CD14-positive monocyte (primary cell): Measurements from ENCODE around the gene CREG2. TPM values are rescaled to one million over a fixed set of nuclear protein-coding genes. Genes with fewer than 3 reads are reported as not detected.

Experiments used
- DNase-seq, 3 donors: peaks; one replicate each; pipeline ENCODE4 v3.0.0-alpha.2; 2011 to 2022
- H2AFZ ChIP-seq: 2 replicates; pipeline ENCODE4 v1.6.0; 2012; ENCODE audit warnings: mild to moderate bottlenecking, low read depth, low read length, inconsistent platforms; ENCODE audit not compliant: insufficient read depth, poor library complexity, severe bottlenecking
- H3K27ac ChIP-seq, 2 donors: 1 replicate in 1 of 2; 2 replicates in 1 of 2; pipeline ENCODE4 v1.5.1; 2012 to 2013; ENCODE audit warnings: low read length in 2 of 2, control low read depth in 1 of 2, inconsistent platforms in 1 of 2, low read depth in 1 of 2, mild to moderate bottlenecking in 1 of 2
- H3K27me3 ChIP-seq, 2 donors: one replicate each; pipeline versions ENCODE4 v1.6.0 to v1.6.1; 2011 to 2013; ENCODE audit warnings: low read length in 2 of 2; ENCODE audit not compliant: control insufficient read depth in 2 of 2, insufficient read depth in 2 of 2
- H3K36me3 ChIP-seq, 2 donors: replicated peaks in 1 of 2; 1 replicate in 1 of 2; 2 replicates in 1 of 2; pipeline versions ENCODE4 v1.5.1 to v1.6.1; 2012 to 2013; ENCODE audit warnings: low read length in 2 of 2, control low read depth in 1 of 2, inconsistent platforms in 1 of 2, mild to moderate bottlenecking in 1 of 2; ENCODE audit not compliant: insufficient read depth in 2 of 2, control insufficient read depth in 1 of 2
- H3K4me1 ChIP-seq, 2 donors: 1 replicate in 1 of 2; 2 replicates in 1 of 2; pipeline versions ENCODE4 v1.5.1 to v1.6.1; 2012 to 2013; ENCODE audit warnings: low read length in 2 of 2, control low read depth in 1 of 2, inconsistent platforms in 1 of 2, mild to moderate bottlenecking in 1 of 2, moderate library complexity in 1 of 2; ENCODE audit not compliant: insufficient read depth in 2 of 2, control insufficient read depth in 1 of 2
- H3K4me2 ChIP-seq: replicated peaks from 2 replicates; pipeline ENCODE3; 2012; ENCODE audit warnings: low read length, moderate library complexity, mild to moderate bottlenecking; ENCODE audit not compliant: poor library complexity, severe bottlenecking; ENCODE audit errors: extremely low read depth
- H3K4me3 ChIP-seq, 3 experiments: fragments of 200-600 bp in 1 of 3; sonication (generic) in 1 of 3; replicated peaks in 1 of 3; 1 replicate in 2 of 3; 2 replicates in 1 of 3; pipeline ENCODE4 v1.5.1; 2011 to 2013; ENCODE audit warnings: low read length in 3 of 3, mild to moderate bottlenecking in 3 of 3, control low read depth in 2 of 3, low read depth in 2 of 3, inconsistent platforms in 1 of 3, moderate library complexity in 1 of 3
- H3K79me2 ChIP-seq: 2 replicates; pipeline ENCODE4 v1.6.0; 2012; ENCODE audit warnings: mild to moderate bottlenecking, control low read depth, inconsistent platforms, low read length, moderate library complexity; ENCODE audit not compliant: insufficient read depth
- H3K9ac ChIP-seq: 2 replicates; pipeline ENCODE4 v1.6.0; 2017; ENCODE audit warnings: low read length, mild to moderate bottlenecking; ENCODE audit not compliant: insufficient read depth, poor library complexity, severe bottlenecking
- H3K9me3 ChIP-seq, 2 donors: replicated peaks in 1 of 2; 1 replicate in 1 of 2; 2 replicates in 1 of 2; pipeline versions ENCODE4 v1.5.1 to v1.6.1; 2012 to 2013; ENCODE audit warnings: low read length in 2 of 2, control low read depth in 1 of 2; ENCODE audit not compliant: control insufficient read depth in 1 of 2, insufficient read depth in 1 of 2
- H4K20me1 ChIP-seq: 2 replicates; pipeline ENCODE4 v1.6.0; 2012; ENCODE audit warnings: mild to moderate bottlenecking, low read length, control low read depth, moderate library complexity; ENCODE audit not compliant: insufficient read depth
- H3K27ac Mint-ChIP-seq, 7 donors: one replicate each; pipeline ENCODE4 v1.8.0; 2020; ENCODE audit warnings: mild to moderate bottlenecking in 7 of 7, mixed read lengths in 7 of 7, moderate library complexity in 6 of 7, inconsistent platforms in 2 of 7
- H3K27me3 Mint-ChIP-seq, 3 donors: one replicate each; pipeline ENCODE4 v1.8.0; 2021 to 2022; ENCODE audit warnings: low read depth in 3 of 3, mild to moderate bottlenecking in 3 of 3, mixed read lengths in 3 of 3, moderate library complexity in 3 of 3, inconsistent platforms in 1 of 3
- H3K36me3 Mint-ChIP-seq, 2 donors: one replicate each; pipeline ENCODE4 v1.8.0; 2020; ENCODE audit warnings: mixed read lengths in 2 of 2, inconsistent platforms in 1 of 2, mild to moderate bottlenecking in 1 of 2
- H3K4me1 Mint-ChIP-seq: one replicate; pipeline ENCODE4 v1.8.0; 2020; ENCODE audit warnings: mild to moderate bottlenecking, mixed read lengths
- H3K4me3 Mint-ChIP-seq, 2 donors: one replicate each; pipeline ENCODE4 v1.8.0; 2020; ENCODE audit warnings: mild to moderate bottlenecking in 2 of 2, mixed read lengths in 2 of 2, moderate library complexity in 1 of 2
- H3K9me3 Mint-ChIP-seq, 7 donors: one replicate each; pipeline ENCODE4 v1.8.0; 2020 to 2022; ENCODE audit warnings: mixed read lengths in 7 of 7, mild to moderate bottlenecking in 6 of 7, moderate library complexity in 6 of 7, inconsistent platforms in 2 of 7
- CTCF ChIP-seq: fragments of 200-600 bp; IDR thresholded peaks from one replicate; pipeline ENCODE4 v1.8.0; 2022; ENCODE audit warnings: antibody characterized with exemption, mild to moderate bottlenecking
- WGBS: methylation state at CpG from one replicate; pipeline ENCODE4 v1.1.5; 2013; ENCODE audit warnings: missing lambda C conversion rate; ENCODE audit not compliant: insufficient coverage; 5-methylcytosine and 5-hydroxymethylcytosine counted together
- intact Hi-C, 2 donors: fragments of 100-400 bp; cut with micrococcal nuclease; formaldehyde crosslinking; loops; one replicate each; pipeline versions ENCODE4 v1.15.0 to v1.15.1; 2023
- polyA plus RNA-seq, 3 donors: library from polyadenylated mRNA; depleted of rRNA in 1 of 3; unstranded in 2 of 3; stranded (reverse) in 1 of 3; fragments of 300-500 nt in 2 of 3; fragments of >200 nt in 1 of 3; fragmentation: Illumina TruSeq in 2 of 3; gene quantifications; 1 replicate in 2 of 3; 2 replicates in 1 of 3; pipeline ENCODE4 v1.2.3, GENCODE V29; 2012 to 2021

The CREG2 gene
- polyA plus RNA-seq, 3 donors, result not detected

- H3K27ac Mint-ChIP-seq, result peak overlapping the region; percentile 92 to 99 (median 95)
- Histone ChIP-seq H3K4me1 (peaks cover 69 to 77% of the 10 kb centered on the region in 2 donors), H3K79me2 (peaks cover 70% of the 10 kb centered on the region), H3K27ac (peak overlapping the region; percentile 65 to 96), H3K4me2 (peak overlapping the region; percentile 95), H3K36me3 (peaks cover 23 to 51% of the 10 kb centered on the region in 2 donors), H3K4me3 (peak overlapping the region; percentile 91 to 98 (median 98)), H4K20me1 (peaks cover 65% of the 10 kb centered on the region), H3K9ac (peak overlapping the region; percentile 98), H2AFZ (no peak overlapping the region), H3K27me3 (no peaks in the 10 kb centered on the region), H3K9me3 (no peaks in the 10 kb centered on the region)
- 72% methylated on average over 6 of the region's 7 CpGs for WGBS
- peak in 1 of 3 donors; percentile 19 for DNase-seq
- H3K36me3 Mint-ChIP-seq, result peaks cover 43 to 54% of the 10 kb centered on the region in 2 donors
- peak overlapping the region; percentile 94 to 98 for H3K4me3 Mint-ChIP-seq
- TF ChIP-seq CTCF, result no peak
- intact Hi-C loops, result loop anchor here (5.0 kb wide), 1 partner anchor 54 kb away; the partner anchor contains the start of gene CNOT11 (in 2 of the 2)
- H3K9me3 Mint-ChIP-seq, result peaks cover 0 to 2% (median 0%) of the 10 kb centered on the region in 7 donors
- peaks cover 76% of the 10 kb centered on the region for H3K4me1 Mint-ChIP-seq
- H3K27me3 Mint-ChIP-seq, result peaks cover 0 to 5% (median 0%) of the 10 kb centered on the region in 3 donors
Measured at GRCh38 chr2:101306410-101306809, 80.9 kb downstream of the CREG2 start.

- H3K36me3 ChIP-seq, result peaks cover 23 to 58% of the 10 kb centered on the region in 2 donors
- no CpG with 5 or more reads among the region's 7 CpGs for WGBS
- intact Hi-C loops, result loop anchor here (5.0 kb wide), 1 partner anchor 53 kb away; the partner anchor contains the start of gene CNOT11 (in 2 of the 2)
- H3K4me3 ChIP-seq, result peak overlapping the region; percentile 91 to 98 (median 98)
- Mint-ChIP-seq H3K27ac (peak overlapping the region in 6 of 7 donors; percentile 15 to 95 (median 84)), H3K9me3 (no peaks in the 10 kb centered on the region), H3K27me3 (peaks cover 0 to 5% (median 0%) of the 10 kb centered on the region in 3 donors), H3K36me3 (peaks cover 43 to 63% of the 10 kb centered on the region in 2 donors), H3K4me3 (peak overlapping the region; percentile 94 to 98), H3K4me1 (peaks cover 76% of the 10 kb centered on the region)
- H2AFZ ChIP-seq, result no peak overlapping the region
- H3K79me2 ChIP-seq, result peaks cover 78% of the 10 kb centered on the region
- peak overlapping the region in 1 of 2 donors; percentile 96 for H3K27ac ChIP-seq
- H3K9me3 ChIP-seq, result no peaks in the 10 kb centered on the region
- TF ChIP-seq CTCF, result no peak
- H3K9ac ChIP-seq, result no peak overlapping the region
- H3K4me2 ChIP-seq, result peak overlapping the region; percentile 95
- peak in 2 of 3 donors; percentile 25 to 41 for DNase-seq
- peaks cover 69 to 77% of the 10 kb centered on the region in 2 donors for H3K4me1 ChIP-seq
- no peaks in the 10 kb centered on the region for H3K27me3 ChIP-seq
- peaks cover 74% of the 10 kb centered on the region for H4K20me1 ChIP-seq
Measured at GRCh38 chr2:101305492-101306078, 81.7 kb downstream of the CREG2 start.
